AG04450 (cell line): ENCODE results near the gene CELSR2. TPM values are rescaled to one million over a fixed set of nuclear protein-coding genes. Genes with fewer than 3 reads are reported as not detected.

ENCODE experiments used
- CTCF ChIA-PET: fragments of 300-600, 350-600 bp; formaldehyde crosslinking; extraction: SDS; loops from one replicate; lab custom pipeline; 2022; ENCODE audit warnings: antibody characterized with exemption, inconsistent platforms; lab: Charles Lee
- POLR2A ChIA-PET: fragments of 350-600 bp; formaldehyde crosslinking; extraction: SDS; loops from one replicate; lab custom pipeline; 2021; ENCODE audit warnings: antibody characterized with exemption, inconsistent platforms; lab: Yijun Ruan, JAX
- DNase-seq: peaks from one replicate; pipeline ENCODE4 v3.0.0-alpha.2; 2011; ENCODE audit warnings: low read depth, low spot score
- H3K27ac ChIP-seq: one replicate; pipeline ENCODE4 v1.5.1; 2012; ENCODE audit warnings: low read depth, low read length, control low read depth
- H3K27me3 ChIP-seq: one replicate; pipeline ENCODE4 v1.6.0; 2012; ENCODE audit warnings: low read length; ENCODE audit not compliant: control insufficient read depth, insufficient read depth
- H3K4me3 ChIP-seq: 2 replicates; pipeline ENCODE4 v1.5.1; 2011; ENCODE audit warnings: mild to moderate bottlenecking, low read depth, low read length, control low read depth
- H3K9me3 ChIP-seq: 2 replicates; pipeline ENCODE4 v1.5.1; 2012; ENCODE audit warnings: low read length; ENCODE audit not compliant: control insufficient read depth, insufficient read depth
- CTCF ChIP-seq: IDR thresholded peaks from 2 replicates; pipeline ENCODE4 v1.5.1; 2011; ENCODE audit warnings: low read depth, low read length, control low read depth, inconsistent platforms
- polyA plus RNA-seq: library from polyadenylated mRNA; depleted of rRNA; stranded (reverse); fragments of >200 nt; gene quantifications from 2 replicates; pipeline ENCODE4 v1.2.3, GENCODE V29; 2011

Gene CELSR2
- polyA plus RNA-seq, 1 experiment = 1.1 TPM

- CTCF ChIA-PET = interaction anchor here (1.0 to 6.4 kb wide), 5 partner anchors 11 to 113 kb away, joined by 3 to 30 read pairs (median 4); no protein-coding TSS in a partner anchor
- no peak overlapping the region for H3K27ac ChIP-seq
- no peak for TF ChIP-seq CTCF
- no peaks in the 10 kb centered on the region for H3K27me3 ChIP-seq
- POLR2A ChIA-PET = interaction anchor here (0.7 to 1.7 kb wide), 5 partner anchors 10 to 114 kb away, joined by 4 to 8 read pairs (median 6); no protein-coding TSS in a partner anchor
- H3K4me3 ChIP-seq = peak overlapping the region; percentile 52
- no peaks in the 10 kb centered on the region for H3K9me3 ChIP-seq
- DNase-seq = no peak
Observed at GRCh38 chr1:109213345-109213823, 36.0 kb upstream of the CELSR2 start.

GRCh38 chr1:109213824-109214693 is 35.3 kb upstream of the CELSR2 start, which contains the start of gene SARS1:
TSS of gene SARS1 (plus strand) at chr1:109213918. CDS start at chr1:109213993, 75 bp downstream.
- DNase-seq = peak; percentile 63
- H3K9me3 ChIP-seq = no peaks in the 10 kb centered on the region
- ChIA-PET CTCF (interaction anchor here (1.0 to 6.4 kb wide), 5 partner anchors 12 to 114 kb away, joined by 3 to 30 read pairs (median 4); no protein-coding TSS in a partner anchor), POLR2A (interaction anchor here (0.5 to 1.7 kb wide), 10 partner anchors 11 to 114 kb away, joined by 3 to 9 read pairs (median 5); no protein-coding TSS in a partner anchor)
- peak within 1 kb of the TSS; percentile 98 for H3K4me3 ChIP-seq
- peak within 1 kb of the TSS; percentile 93 for H3K27ac ChIP-seq
- TF ChIP-seq CTCF = no peak
- H3K27me3 ChIP-seq = no peaks in the 10 kb centered on the region

GRCh38 chr1:109214695-109215623 is 34.4 kb upstream of the CELSR2 start:
- no peak for TF ChIP-seq CTCF
- H3K4me3 ChIP-seq = peak overlapping the region; percentile 98
- peak; percentile 81 for DNase-seq
- no peaks in the 10 kb centered on the region for H3K9me3 ChIP-seq
- CTCF ChIA-PET = interaction anchor here (1.2 to 6.4 kb wide), 4 partner anchors 13 to 115 kb away, joined by 4 to 30 read pairs (median 5); a partner anchor contains a TSS
- H3K27me3 ChIP-seq = no peaks in the 10 kb centered on the region
- POLR2A ChIA-PET = interaction anchor here (0.5 to 1.7 kb wide), 10 partner anchors 10 to 115 kb away, joined by 3 to 9 read pairs (median 4); no protein-coding TSS in a partner anchor
- peak overlapping the region; percentile 93 for H3K27ac ChIP-seq

- ChIA-PET CTCF (interaction anchor here (1.0 to 1.6 kb wide), 4 partner anchors 15 to 105 kb away, joined by 3 to 5 read pairs (median 4); a partner anchor contains a TSS), POLR2A (interaction anchor here (0.6 kb wide), 1 partner anchor 115 kb away, joined by 9 read pairs; no protein-coding TSS in a partner anchor)
- H3K27ac ChIP-seq = no peak overlapping the region
- H3K4me3 ChIP-seq = no peak overlapping the region; the same call in 1 of the 2 replicates
- TF ChIP-seq CTCF = no peak
- no peak for DNase-seq
- no peaks in the 10 kb centered on the region for H3K27me3 ChIP-seq
- H3K9me3 ChIP-seq = no peaks in the 10 kb centered on the region
Observed at GRCh38 chr1:109216662-109217061, 32.7 kb upstream of the CELSR2 start.
